CD14-positive monocyte (primary cell): ENCODE data around the gene ORAI1. TPM values are rescaled to one million over a fixed set of nuclear protein-coding genes. Genes with fewer than 3 reads are reported as not detected.

Source experiments
- DNase-seq, 3 donors: peaks; one replicate each; pipeline ENCODE4 v3.0.0-alpha.2; 2011 to 2022
- H2AFZ ChIP-seq: 2 replicates; pipeline ENCODE4 v1.6.0; 2012; ENCODE audit warnings: mild to moderate bottlenecking, low read depth, low read length, inconsistent platforms; ENCODE audit not compliant: insufficient read depth, poor library complexity, severe bottlenecking
- H3K27ac ChIP-seq, 2 donors: 1 replicate in 1 of 2; 2 replicates in 1 of 2; pipeline ENCODE4 v1.5.1; 2012 to 2013; ENCODE audit warnings: low read length in 2 of 2, control low read depth in 1 of 2, inconsistent platforms in 1 of 2, low read depth in 1 of 2, mild to moderate bottlenecking in 1 of 2
- H3K27me3 ChIP-seq, 2 donors: one replicate each; pipeline versions ENCODE4 v1.6.0 to v1.6.1; 2011 to 2013; ENCODE audit warnings: low read length in 2 of 2; ENCODE audit not compliant: control insufficient read depth in 2 of 2, insufficient read depth in 2 of 2
- H3K36me3 ChIP-seq, 2 donors: replicated peaks in 1 of 2; 1 replicate in 1 of 2; 2 replicates in 1 of 2; pipeline versions ENCODE4 v1.5.1 to v1.6.1; 2012 to 2013; ENCODE audit warnings: low read length in 2 of 2, control low read depth in 1 of 2, inconsistent platforms in 1 of 2, mild to moderate bottlenecking in 1 of 2; ENCODE audit not compliant: insufficient read depth in 2 of 2, control insufficient read depth in 1 of 2
- H3K4me1 ChIP-seq, 2 donors: 1 replicate in 1 of 2; 2 replicates in 1 of 2; pipeline versions ENCODE4 v1.5.1 to v1.6.1; 2012 to 2013; ENCODE audit warnings: low read length in 2 of 2, control low read depth in 1 of 2, inconsistent platforms in 1 of 2, mild to moderate bottlenecking in 1 of 2, moderate library complexity in 1 of 2; ENCODE audit not compliant: insufficient read depth in 2 of 2, control insufficient read depth in 1 of 2
- H3K4me2 ChIP-seq: replicated peaks from 2 replicates; pipeline ENCODE3; 2012; ENCODE audit warnings: low read length, moderate library complexity, mild to moderate bottlenecking; ENCODE audit not compliant: poor library complexity, severe bottlenecking; ENCODE audit errors: extremely low read depth
- H3K4me3 ChIP-seq, 3 experiments: fragments of 200-600 bp in 1 of 3; sonication (generic) in 1 of 3; replicated peaks in 1 of 3; 1 replicate in 2 of 3; 2 replicates in 1 of 3; pipeline ENCODE4 v1.5.1; 2011 to 2013; ENCODE audit warnings: low read length in 3 of 3, mild to moderate bottlenecking in 3 of 3, control low read depth in 2 of 3, low read depth in 2 of 3, inconsistent platforms in 1 of 3, moderate library complexity in 1 of 3
- H3K79me2 ChIP-seq: 2 replicates; pipeline ENCODE4 v1.6.0; 2012; ENCODE audit warnings: mild to moderate bottlenecking, control low read depth, inconsistent platforms, low read length, moderate library complexity; ENCODE audit not compliant: insufficient read depth
- H3K9ac ChIP-seq: 2 replicates; pipeline ENCODE4 v1.6.0; 2017; ENCODE audit warnings: low read length, mild to moderate bottlenecking; ENCODE audit not compliant: insufficient read depth, poor library complexity, severe bottlenecking
- H3K9me3 ChIP-seq, 2 donors: replicated peaks in 1 of 2; 1 replicate in 1 of 2; 2 replicates in 1 of 2; pipeline versions ENCODE4 v1.5.1 to v1.6.1; 2012 to 2013; ENCODE audit warnings: low read length in 2 of 2, control low read depth in 1 of 2; ENCODE audit not compliant: control insufficient read depth in 1 of 2, insufficient read depth in 1 of 2
- H4K20me1 ChIP-seq: 2 replicates; pipeline ENCODE4 v1.6.0; 2012; ENCODE audit warnings: mild to moderate bottlenecking, low read length, control low read depth, moderate library complexity; ENCODE audit not compliant: insufficient read depth
- H3K27ac Mint-ChIP-seq, 7 donors: one replicate each; pipeline ENCODE4 v1.8.0; 2020; ENCODE audit warnings: mild to moderate bottlenecking in 7 of 7, mixed read lengths in 7 of 7, moderate library complexity in 6 of 7, inconsistent platforms in 2 of 7
- H3K27me3 Mint-ChIP-seq, 3 donors: one replicate each; pipeline ENCODE4 v1.8.0; 2021 to 2022; ENCODE audit warnings: low read depth in 3 of 3, mild to moderate bottlenecking in 3 of 3, mixed read lengths in 3 of 3, moderate library complexity in 3 of 3, inconsistent platforms in 1 of 3
- H3K36me3 Mint-ChIP-seq, 2 donors: one replicate each; pipeline ENCODE4 v1.8.0; 2020; ENCODE audit warnings: mixed read lengths in 2 of 2, inconsistent platforms in 1 of 2, mild to moderate bottlenecking in 1 of 2
- H3K4me1 Mint-ChIP-seq: one replicate; pipeline ENCODE4 v1.8.0; 2020; ENCODE audit warnings: mild to moderate bottlenecking, mixed read lengths
- H3K4me3 Mint-ChIP-seq, 2 donors: one replicate each; pipeline ENCODE4 v1.8.0; 2020; ENCODE audit warnings: mild to moderate bottlenecking in 2 of 2, mixed read lengths in 2 of 2, moderate library complexity in 1 of 2
- H3K9me3 Mint-ChIP-seq, 7 donors: one replicate each; pipeline ENCODE4 v1.8.0; 2020 to 2022; ENCODE audit warnings: mixed read lengths in 7 of 7, mild to moderate bottlenecking in 6 of 7, moderate library complexity in 6 of 7, inconsistent platforms in 2 of 7
- CTCF ChIP-seq: fragments of 200-600 bp; IDR thresholded peaks from one replicate; pipeline ENCODE4 v1.8.0; 2022; ENCODE audit warnings: antibody characterized with exemption, mild to moderate bottlenecking
- whole genome bisulfite sequencing: methylation state at CpG from one replicate; pipeline ENCODE4 v1.1.5; 2013; ENCODE audit warnings: missing lambda C conversion rate; ENCODE audit not compliant: insufficient coverage; 5-methylcytosine and 5-hydroxymethylcytosine counted together
- intact Hi-C, 2 donors: fragments of 100-400 bp; cut with micrococcal nuclease; formaldehyde crosslinking; loops; one replicate each; pipeline versions ENCODE4 v1.15.0 to v1.15.1; 2023
- polyA plus RNA-seq, 3 donors: library from polyadenylated mRNA; depleted of rRNA in 1 of 3; unstranded in 2 of 3; stranded (reverse) in 1 of 3; fragments of 300-500 nt in 2 of 3; fragments of >200 nt in 1 of 3; fragmentation: Illumina TruSeq in 2 of 3; gene quantifications; 1 replicate in 2 of 3; 2 replicates in 1 of 3; pipeline ENCODE4 v1.2.3, GENCODE V29; 2012 to 2021

The ORAI1 gene
- polyA plus RNA-seq, 3 donors, result 36.4 to 77.9 (median 54.6) TPM

DNA sequence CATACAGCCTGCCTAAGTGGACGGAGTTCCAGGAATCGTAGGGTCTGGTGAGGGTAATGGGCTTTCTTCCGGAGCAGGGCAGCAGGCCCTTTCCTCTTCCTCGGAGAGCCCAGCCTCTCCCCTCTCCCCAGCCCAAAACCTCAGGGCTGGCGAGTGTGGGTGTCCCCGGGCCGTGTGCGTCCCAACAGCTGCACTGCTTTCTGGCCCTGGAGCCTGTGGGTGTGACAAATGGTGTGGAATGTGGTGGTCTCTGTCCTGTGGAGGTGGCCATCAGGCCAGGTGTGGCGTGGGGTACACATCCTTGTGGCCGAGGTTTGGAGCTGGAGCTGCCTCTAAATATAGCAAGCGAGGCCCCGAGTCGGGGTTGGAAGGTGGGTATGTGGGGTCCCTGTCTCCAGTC lies 8.5 kb downstream of the ORAI1 start:
- Histone ChIP-seq H3K27me3 (no peaks in the 10 kb centered on the region), H3K79me2 (peaks cover 84% of the 10 kb centered on the region), H3K27ac (no peak overlapping the region), H3K9me3 (no peaks in the 10 kb centered on the region), H3K9ac (no peak overlapping the region), H3K36me3 (peaks cover 0 to 7% of the 10 kb centered on the region in 2 donors), H3K4me1 (peaks cover 35 to 47% of the 10 kb centered on the region in 2 donors), H3K4me3 (no peak overlapping the region), H3K4me2 (no peak overlapping the region), H4K20me1 (peaks cover 60% of the 10 kb centered on the region), H2AFZ (no peak overlapping the region)
- peaks cover 17 to 28% of the 10 kb centered on the region in 2 donors for H3K36me3 Mint-ChIP-seq
- no peak overlapping the region for H3K4me3 Mint-ChIP-seq
- no peak for TF ChIP-seq CTCF
- 43% methylated on average over 5 of the region's 13 CpGs for WGBS
- DNase-seq, result no peak
- H3K9me3 Mint-ChIP-seq, result no peaks in the 10 kb centered on the region
- intact Hi-C loops, result no loop called here
- H3K27me3 Mint-ChIP-seq, result peaks cover 0 to 3% (median 0%) of the 10 kb centered on the region in 3 donors
- H3K27ac Mint-ChIP-seq, result peak overlapping the region in 4 of 7 donors; percentile 20 to 71 (median 31)
- peaks cover 58% of the 10 kb centered on the region for H3K4me1 Mint-ChIP-seq

GRCh38 chr12:121637231-121637914 lies 11.0 kb downstream of the ORAI1 start:
- peak overlapping the region; percentile 71 for H3K4me2 ChIP-seq
- peaks cover 20 to 43% of the 10 kb centered on the region in 2 donors for H3K36me3 Mint-ChIP-seq
- H3K36me3 ChIP-seq, result peaks cover 12 to 31% of the 10 kb centered on the region in 2 donors
- peak overlapping the region in 1 of 3 experiments; percentile 18 for H3K4me3 ChIP-seq
- no peaks in the 10 kb centered on the region for H3K27me3 ChIP-seq
- H3K4me1 ChIP-seq, result peaks cover 17 to 25% of the 10 kb centered on the region in 2 donors
- peak in 2 of 3 donors; percentile 51 to 61 for DNase-seq
- H4K20me1 ChIP-seq, result peaks cover 55% of the 10 kb centered on the region
- H3K27ac Mint-ChIP-seq, result peak overlapping the region; percentile 67 to 88 (median 85)
- intact Hi-C loops, result no loop called here
- H3K9me3 ChIP-seq, result no peaks in the 10 kb centered on the region
- H3K27ac ChIP-seq, result peak overlapping the region; percentile 73 to 87
- peak overlapping the region; percentile 60 for H3K9ac ChIP-seq
- peaks cover 34% of the 10 kb centered on the region for H3K4me1 Mint-ChIP-seq
- TF ChIP-seq CTCF, result no peak
- 20% methylated on average over 6 of the region's 10 CpGs for WGBS
- peaks cover 0 to under 1% (median 0%) of the 10 kb centered on the region in 3 donors for H3K27me3 Mint-ChIP-seq
- no peaks in the 10 kb centered on the region for H3K9me3 Mint-ChIP-seq
- peak overlapping the region in 1 of 2 donors; percentile 65 for H3K4me3 Mint-ChIP-seq
- peaks cover 75% of the 10 kb centered on the region for H3K79me2 ChIP-seq
- H2AFZ ChIP-seq, result peak overlapping the region; percentile 83
